Hematopoietic multipotent progenitor cell treated with erythropoietin and hydrocortisone succinate and interleukin-3 and kit ligand, for 15 days (in vitro differentiated cells): ENCODE data around the gene SF3A1.
"Not testable (repeated sequence)": the region's sequence is repeated elsewhere in the genome, so short reads cannot be mapped to it uniquely, and the experiment has no call there.

ENCODE experiments used
- DNase-seq: peaks from one replicate; pipeline ENCODE4 v3.0.0-alpha.2; 2015; ENCODE audit warnings: low spot score

SF3A1 gene, protein sequence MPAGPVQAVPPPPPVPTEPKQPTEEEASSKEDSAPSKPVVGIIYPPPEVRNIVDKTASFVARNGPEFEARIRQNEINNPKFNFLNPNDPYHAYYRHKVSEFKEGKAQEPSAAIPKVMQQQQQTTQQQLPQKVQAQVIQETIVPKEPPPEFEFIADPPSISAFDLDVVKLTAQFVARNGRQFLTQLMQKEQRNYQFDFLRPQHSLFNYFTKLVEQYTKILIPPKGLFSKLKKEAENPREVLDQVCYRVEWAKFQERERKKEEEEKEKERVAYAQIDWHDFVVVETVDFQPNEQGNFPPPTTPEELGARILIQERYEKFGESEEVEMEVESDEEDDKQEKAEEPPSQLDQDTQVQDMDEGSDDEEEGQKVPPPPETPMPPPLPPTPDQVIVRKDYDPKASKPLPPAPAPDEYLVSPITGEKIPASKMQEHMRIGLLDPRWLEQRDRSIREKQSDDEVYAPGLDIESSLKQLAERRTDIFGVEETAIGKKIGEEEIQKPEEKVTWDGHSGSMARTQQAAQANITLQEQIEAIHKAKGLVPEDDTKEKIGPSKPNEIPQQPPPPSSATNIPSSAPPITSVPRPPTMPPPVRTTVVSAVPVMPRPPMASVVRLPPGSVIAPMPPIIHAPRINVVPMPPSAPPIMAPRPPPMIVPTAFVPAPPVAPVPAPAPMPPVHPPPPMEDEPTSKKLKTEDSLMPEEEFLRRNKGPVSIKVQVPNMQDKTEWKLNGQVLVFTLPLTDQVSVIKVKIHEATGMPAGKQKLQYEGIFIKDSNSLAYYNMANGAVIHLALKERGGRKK

DNA sequence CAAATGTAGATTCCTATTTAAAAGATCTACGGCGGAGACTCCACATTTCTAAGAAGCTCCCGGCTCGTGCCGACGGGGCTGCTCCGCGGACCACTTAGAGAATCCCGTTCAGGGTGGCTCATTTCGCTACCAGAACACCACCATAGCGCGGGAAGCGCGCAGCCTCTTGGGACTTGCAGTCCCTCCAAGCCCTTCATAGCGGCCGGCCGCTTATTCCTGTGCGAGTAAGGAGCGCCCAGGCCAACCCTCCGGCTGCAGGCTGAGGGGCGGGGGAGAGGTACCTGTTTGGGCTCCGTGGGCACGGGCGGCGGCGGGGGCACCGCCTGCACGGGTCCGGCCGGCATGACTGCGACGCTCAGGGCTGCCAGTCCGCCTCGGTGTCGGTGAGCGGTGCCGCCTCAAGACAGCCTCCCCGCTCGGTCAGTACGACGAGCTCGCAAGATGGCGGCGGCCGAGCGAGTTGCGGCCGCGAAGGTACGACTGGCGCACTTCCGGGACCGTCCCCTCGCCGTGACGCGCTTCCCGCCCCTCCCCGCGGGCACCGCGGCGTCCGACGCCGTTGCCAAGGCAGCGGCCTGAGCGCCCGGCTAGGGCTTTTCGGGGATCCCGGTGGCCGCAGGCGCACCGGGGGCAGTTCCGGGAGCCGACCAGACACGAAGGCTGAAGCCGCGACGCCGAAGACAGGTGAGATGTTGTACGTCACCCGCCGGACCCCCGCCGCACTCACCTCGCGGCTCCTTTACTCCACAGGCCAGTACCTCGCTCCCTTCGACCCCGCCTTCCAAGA, at the start of gene SF3A1, which contains the start of gene CCDC157:
SF3A1 (minus strand) TSS at position 446 of the 787 bp plus-strand sequence; CDS start at position 344, 102 bp downstream.
CCDC157 (plus strand) TSS at position 559 of the 787 bp plus-strand sequence. CDS start 8,994 bp downstream, outside the sequence.
- DNase-seq: peak; percentile 91

DNA sequence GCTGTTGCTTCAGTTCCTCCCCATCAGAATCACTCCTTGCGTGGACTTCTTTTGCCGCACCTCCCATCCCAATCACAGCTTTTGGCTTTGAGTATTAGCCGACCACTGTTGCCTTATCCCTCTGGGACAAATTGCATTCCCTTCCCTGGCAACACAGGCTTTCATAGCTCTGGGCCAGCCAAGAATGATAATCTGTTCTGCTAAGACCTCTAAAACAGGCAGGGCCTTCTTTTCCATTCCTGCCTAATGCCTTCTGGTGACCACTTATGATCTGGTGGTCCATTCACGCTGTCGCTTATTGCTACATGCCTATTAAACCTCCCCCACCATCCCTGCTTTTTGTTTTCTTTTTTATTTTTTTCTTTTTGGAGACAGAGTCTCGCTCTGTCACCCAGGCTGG, 49.7 kb upstream of the SF3A1 start:
- DNase-seq: no peak

DNA sequence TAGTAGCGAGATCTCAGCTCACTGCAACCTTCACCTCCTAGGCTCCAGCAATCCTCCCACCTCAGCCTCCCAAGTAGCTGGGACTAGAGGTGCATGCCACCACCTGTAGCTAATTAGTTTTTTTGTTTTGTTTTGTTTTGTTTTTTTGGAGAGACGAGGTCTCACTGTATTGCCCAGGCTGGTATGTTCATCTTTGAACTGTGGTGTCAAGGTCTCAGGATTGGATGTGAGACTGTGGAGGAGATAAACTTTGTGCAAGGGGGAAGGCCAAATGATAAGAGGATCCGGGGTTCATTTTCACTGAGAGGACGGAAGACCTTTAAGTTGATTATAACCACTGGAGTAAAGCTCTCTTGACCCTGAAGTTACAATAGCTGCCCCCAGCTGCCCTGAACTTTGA, 49.0 kb upstream of the SF3A1 start:
- DNase-seq: no peak

DNA sequence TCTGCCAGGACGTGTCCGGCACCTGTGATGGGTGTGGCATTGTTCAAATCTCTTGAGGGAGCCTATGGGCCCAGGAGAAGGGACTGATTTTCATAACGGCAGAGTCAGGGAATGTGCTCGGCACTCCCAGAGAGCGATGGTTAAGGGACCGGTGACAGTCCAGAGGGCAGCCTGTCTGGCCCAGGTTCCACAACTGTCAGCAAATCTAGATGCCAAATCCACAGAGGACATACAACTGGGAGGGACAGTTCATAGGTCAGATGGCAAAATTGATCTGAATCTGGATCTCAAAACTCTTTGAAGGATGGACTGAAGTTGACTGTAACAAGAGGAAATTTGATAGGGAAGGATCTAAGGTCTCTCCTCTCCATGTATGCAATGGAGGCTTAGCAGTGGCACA, 47.6 kb upstream of the SF3A1 start:
- DNase-seq: no peak

DNA sequence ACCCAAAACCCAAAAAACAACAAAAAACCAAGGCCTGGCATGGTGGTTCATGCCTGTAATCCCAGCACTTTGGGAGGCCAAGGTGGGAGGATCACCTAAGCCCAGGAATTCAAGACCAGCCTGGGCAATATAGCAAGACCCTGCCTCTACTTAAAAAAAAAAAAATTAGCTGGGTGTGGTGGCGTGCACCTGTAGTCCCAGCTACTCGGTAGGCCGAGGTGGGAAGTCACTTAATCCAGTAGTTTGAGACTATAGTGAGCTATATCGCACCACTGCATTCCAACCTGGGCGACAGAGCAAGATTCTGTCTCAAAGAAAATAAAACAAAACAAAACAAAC, 46.0 kb upstream of the SF3A1 start:
- DNase-seq: not testable (repeated sequence)

DNA sequence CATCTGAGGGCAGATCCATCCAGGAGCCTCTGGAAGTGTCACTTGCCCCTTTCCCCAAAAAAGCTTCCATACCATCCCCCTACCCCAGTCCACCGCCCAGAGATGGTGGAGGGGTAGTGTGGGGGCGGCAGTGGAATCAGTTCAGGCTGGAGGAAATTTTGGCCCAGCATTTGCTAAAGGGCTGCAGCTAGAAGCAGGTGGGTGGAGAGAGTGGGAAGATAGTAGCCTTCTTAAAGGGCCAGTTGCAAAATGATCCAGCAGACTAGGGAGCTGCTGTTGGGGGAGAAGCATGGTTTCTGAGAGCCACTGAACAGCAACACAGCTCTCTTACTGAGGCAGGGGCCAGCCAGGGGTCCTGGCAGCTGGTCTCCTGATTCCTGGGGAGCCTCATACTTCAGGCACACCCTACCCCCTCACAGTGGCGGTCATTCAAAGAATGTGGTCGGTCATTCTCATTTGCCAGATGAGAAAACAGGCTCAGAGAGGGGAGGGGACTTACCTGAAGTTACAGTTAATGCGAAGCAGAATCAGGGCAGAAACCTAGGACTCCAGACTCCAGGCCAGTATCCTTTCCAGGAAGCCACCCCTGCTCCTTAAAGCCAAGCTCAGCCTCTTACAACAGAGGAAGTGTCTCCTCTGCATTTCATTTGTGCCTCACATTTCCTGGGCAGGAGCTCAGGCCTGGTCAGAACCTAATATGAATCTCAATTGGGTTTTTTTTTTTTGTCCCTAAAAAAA, 45.5 kb upstream of the SF3A1 start:
- DNase-seq: peak; percentile 53

DNA sequence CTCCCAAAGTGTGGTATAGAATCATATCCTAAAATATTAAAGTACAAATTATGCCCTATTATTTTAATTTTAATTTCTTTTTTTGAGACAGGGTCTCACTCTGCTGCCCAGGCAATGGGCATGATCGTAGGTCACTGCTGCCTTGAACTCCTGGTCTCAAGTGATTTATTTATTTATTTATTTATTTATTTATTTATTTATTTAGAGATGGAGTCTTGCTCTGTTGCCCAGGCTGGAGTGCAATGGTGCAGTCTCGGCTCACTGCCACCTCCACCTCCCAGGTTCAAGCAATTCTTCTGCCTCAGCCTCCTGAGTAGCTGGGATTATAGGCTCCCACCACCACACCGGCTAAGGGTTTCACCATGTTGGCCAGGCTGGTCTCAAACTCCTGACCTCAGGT, 44.3 kb upstream of the SF3A1 start:
- DNase-seq: not testable (repeated sequence)

DNA sequence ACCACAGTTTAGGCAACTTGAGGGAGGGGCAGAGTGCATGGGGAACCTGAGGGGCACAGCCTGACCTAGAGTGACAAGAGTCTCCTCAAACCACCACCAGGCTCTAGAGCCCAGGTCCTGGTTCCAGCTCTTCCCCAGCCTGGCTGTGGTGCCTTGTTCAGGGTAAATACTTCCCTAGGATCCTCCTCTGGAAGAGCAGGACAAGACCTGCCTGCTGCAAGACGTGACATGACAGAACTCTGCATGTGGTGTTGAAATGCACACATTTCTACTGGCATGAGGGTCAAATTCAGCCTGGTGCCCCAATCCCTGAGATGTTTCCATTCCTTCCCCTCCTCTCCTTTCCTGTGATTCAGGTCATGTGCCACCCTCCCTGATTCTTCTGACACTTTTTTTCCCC, 43.5 kb upstream of the SF3A1 start:
- DNase-seq: no peak

DNA sequence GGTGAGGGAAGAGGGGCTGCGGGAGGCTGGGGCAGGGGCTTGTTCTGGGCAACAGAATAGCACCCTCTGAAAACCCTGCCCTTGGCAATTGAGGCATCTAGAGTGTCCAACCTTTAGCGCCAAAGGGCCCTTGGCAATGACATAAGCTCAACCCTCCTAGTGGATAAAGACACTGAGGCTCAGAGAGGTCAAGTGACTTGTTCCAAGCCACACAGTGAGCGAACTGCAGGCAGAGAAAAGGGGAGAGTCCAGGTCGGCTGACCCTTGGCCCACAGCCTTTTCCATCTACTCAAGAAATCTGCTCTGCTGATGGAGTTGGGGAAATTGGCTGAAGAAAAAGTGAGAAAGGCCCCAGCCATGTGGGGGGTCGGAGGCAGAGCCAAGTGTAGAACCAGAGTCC, 43.0 kb upstream of the SF3A1 start:
- DNase-seq: no peak

DNA sequence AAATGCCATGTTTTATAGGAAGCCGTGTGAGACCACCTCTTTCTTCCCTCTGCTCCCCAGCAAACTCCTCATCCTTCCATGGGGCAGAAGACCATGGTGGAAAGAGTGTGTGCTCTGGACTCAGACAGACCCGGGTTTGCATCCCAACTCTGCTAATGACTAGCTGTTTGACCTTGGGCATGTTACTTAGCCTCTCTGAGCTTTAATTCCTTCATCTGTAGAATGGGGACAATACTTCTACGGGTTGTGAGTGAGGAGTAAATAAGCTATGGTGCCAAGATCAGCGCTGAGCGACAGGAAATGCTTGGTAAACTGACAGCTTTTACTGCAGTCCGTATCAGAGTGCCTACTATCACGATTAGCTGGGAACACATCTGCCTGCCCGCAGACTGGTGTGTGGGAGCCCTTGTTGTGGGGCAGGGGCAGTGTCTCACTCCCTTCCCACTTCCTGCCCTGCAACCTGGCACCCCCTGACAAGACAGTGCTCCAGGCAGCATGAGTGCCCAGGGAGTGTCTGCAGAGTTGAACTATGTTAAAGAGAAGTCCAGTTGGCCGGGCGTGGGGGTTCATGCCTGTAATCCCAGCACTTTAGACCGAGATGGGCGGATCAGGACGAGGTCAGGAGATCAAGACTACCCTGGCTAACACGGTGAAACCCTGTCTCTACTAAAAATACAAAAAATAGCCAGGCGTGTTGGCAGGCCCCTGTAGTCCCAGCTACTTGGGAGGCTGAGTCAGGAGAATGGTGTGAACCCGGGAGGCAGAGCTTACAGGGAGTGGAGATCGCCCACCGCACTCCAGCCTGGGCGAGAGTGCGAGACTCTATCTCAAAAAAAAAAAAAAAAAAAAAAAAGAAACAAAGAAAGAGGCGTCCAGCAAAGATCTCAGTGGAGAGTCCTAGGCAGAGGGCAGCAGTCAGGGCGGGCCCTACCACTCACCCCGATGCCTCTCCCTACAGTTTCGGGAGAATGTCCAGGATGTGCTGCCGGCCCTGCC, 42.3 kb upstream of the SF3A1 start:
- peak; percentile 43 for DNase-seq

DNA sequence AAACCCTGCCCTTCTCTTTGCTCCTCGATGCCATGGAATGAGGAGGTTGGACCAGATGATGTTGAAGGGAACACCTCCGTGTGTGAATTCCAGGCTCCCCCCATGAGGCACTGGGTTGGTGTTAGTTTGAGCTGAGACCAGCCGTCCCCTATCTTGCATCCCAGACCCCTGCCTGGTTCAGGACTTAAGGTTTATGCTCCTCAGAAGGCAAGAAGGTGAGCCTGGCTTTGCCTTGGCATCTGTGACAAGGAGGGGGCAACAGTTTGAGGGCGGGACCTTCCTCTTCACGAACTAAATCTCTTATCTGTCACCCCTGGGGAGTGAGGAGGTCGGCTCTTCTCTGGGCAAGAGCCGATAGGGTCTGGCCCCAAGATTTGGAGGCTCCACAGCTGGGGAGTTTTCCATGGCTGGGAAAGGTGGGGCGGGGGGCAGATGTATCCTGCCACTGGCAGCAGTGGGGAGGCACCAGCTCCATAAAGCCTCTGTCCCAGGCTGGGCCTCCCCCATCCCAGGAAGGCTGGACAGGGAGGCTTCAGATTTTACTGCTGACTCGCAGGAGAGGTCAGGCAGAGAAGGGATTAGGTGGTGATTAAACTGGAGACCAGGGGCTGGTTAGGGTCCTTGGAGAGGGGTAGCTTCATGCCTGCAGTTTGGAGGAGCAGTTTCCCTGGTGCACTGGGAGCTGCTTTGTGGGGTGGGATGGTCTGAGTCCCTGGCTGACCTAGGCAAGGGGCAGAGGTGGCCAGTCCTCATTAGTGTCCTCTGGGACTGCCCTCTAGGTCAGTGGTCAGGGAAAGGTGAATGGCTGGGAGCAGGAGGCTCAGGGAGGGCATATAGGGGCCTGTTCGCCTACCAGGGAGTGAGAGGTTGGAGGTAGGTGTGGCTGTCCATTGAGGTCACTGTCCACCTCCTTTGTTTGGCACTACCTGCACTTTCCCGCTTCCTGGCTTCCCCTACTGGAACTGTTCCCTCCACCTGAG, 41.3 kb upstream of the SF3A1 start:
- DNase-seq: peak; percentile 48

DNA sequence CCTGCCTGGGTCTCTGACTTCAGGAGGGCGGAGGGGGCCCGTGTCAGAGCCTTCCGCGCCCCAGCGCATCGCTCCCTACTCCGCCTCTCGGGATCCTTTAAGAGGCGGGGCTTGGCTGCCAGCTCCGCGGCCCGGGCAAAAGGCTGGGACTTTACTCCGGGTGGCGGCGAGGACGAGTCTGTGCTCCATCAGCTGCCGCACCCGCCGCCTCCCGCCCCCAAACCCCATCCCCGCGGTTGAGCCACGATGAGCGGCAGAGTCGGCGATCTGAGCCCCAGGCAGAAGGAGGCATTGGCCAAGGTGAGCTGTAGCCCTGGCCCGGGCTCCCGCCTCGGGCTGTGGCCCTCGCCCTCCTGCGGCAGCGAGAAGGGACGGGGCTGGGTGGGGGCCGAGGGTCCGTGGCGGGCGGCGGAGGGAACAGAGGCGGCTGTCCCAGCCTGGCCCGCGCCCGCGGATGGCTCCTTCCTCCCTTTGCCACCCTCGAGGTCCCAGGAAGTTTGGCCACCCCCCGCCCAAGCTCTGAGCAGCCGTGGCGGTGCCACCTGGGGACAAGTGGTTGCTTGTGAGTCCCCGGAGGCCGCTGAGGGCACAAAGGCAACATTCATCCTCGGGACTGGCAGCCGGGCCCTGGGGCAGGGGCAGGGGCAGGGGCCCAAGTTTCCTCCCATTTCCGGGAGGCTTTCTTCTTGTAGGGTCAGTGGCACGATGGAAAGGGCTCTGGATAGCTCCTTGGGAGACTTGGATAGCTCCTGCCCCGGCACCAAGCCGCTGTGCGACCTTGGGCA, 40.4 kb upstream of the SF3A1 start, which contains the start of gene SEC14L2:
SEC14L2 (plus strand) TSS at position 148 of the 785 bp plus-strand sequence; CDS start at position 247, 99 bp downstream.
- peak; percentile 72 for DNase-seq

DNA sequence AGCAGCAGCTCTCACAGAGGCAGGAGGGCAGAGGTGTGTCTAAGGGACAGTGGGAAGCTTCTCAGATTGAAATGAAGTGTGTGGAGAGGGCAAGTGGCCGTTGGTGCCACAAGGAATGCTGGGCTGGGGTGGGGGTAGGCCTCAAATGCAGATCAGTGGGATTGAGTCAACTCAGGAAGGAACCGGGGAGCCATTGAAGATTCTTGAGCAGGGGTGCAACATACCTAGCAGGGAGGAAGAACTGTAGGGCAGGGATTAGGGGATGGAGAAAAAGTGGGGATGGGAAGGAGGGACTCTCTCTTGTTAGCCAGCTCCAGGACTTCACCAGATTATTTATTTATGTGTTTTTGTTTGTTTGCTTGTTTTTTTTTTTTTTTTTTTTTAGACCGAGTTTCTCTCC, 37.2 kb upstream of the SF3A1 start:
- DNase-seq: no peak

DNA sequence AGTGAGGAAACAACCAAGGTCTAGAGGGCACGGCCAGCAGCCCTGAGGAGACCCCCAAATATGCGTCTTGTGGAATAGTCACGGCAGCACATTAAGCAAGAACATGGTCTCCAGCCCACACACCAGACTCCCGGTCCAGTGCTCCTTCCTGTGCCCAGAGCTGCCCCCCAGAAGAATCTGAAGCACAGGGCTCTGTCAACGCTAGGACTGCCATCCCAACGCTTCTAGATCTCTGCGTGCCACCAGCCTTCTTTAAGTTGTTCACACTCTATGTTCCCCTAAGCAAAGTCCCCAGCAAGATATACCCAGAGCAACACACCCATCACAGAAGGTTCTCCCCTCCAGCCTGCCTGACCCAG, 36.6 kb upstream of the SF3A1 start:
- no peak for DNase-seq

DNA sequence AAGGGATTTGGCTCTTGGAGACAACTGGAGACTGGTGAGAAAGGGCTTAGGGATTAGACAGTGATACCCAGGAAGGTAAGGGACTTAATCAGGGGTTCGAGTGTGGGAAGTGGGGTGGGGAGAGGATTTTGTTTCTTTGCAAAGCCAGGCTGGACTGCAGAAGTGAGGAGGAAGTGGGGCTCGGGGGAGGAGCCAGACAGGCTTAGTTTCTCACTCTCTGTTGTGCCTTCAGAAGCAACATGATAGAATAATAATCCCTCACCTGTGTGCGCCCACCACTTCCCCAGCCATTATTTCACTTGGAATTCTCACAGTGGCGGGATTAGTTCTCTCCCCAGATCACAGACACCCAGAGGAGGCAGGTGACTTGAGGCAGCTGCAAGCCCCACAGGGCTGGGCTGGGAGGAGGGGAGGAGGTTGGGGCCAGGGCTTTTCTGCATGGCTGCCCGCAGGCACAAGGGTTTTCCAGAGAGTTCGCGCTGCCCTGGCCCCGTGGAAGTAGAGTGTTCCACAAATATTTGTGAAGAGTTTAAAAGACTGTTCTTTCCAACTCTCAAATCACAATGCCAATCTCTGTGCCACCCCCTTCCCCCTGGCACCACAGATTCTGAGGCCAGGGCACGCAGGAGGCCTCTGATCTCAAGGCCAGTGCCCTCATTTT, 36.1 kb upstream of the SF3A1 start:
- no peak for DNase-seq

DNA sequence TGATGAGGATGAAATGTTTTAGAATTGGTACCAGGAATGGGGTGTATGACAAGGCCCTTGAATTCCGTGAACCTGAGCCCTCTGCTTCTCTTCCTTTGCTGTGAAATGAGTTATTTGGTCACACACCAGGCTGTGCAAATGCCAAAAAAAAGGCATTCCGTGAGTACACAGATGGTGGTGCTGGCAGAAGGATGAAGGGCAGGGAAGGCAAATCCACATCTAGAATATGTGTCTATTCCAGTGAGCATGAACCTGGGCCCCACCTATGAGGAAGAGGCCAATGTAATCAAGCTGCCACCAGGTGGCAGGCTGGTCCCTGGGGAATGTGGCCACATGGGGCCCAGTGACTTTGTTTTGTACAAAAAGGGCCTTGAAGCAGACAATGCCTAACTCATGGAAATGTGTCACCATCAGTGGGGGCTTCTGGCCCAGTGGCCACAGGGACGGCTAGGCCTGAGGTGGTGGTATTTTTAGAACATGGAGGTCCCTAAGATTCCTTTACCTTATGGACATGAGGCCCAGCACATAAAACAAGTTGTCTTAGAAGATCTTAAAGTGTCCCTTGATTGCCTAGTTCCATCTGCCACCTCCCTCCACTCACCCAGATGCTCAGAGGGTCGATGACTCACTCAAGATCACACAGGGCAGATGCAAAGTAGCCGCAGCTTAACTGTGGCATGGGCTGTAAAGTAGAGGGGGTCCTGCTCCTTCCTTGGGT, 34.4 kb upstream of the SF3A1 start:
- peak; percentile 87 for DNase-seq
